Mesenchymal stem cell (in vitro differentiated cells and primary cell): Measurements from ENCODE around the gene KDM1A.

ENCODE experiments used
- DNase-seq: peaks from one replicate; pipeline ENCODE4 v3.0.0-alpha.2; 2013
- H2AFZ ChIP-seq: one replicate; pipeline ENCODE4 v1.6.1; 2013; ENCODE audit warnings: low read depth, mild to moderate bottlenecking, control low read depth, inconsistent platforms, low read length, moderate library complexity
- H2AK5ac ChIP-seq: 2 replicates; pipeline ENCODE4 v1.6.1; 2013; ENCODE audit warnings: low read length, moderate library complexity, mild to moderate bottlenecking, inconsistent platforms; ENCODE audit not compliant: severe bottlenecking
- H2BK120ac ChIP-seq: one replicate; pipeline ENCODE4 v1.6.1; 2013; ENCODE audit warnings: low read depth, mild to moderate bottlenecking, inconsistent platforms, low read length, moderate library complexity
- H2BK12ac ChIP-seq, 2 experiments: one replicate each; pipeline ENCODE4 v1.6.1; 2013; ENCODE audit warnings: inconsistent platforms in 2 of 2, low read length in 2 of 2, mild to moderate bottlenecking in 2 of 2, moderate library complexity in 2 of 2, control low read depth in 1 of 2
- H2BK15ac ChIP-seq: one replicate; pipeline ENCODE4 v1.6.1; 2013; ENCODE audit warnings: mild to moderate bottlenecking, low read depth, inconsistent platforms; ENCODE audit not compliant: poor library complexity, severe bottlenecking
- H2BK5ac ChIP-seq: 2 replicates; pipeline ENCODE4 v1.6.1; 2013; ENCODE audit warnings: low read depth, mild to moderate bottlenecking, low read length, control low read depth, inconsistent platforms; ENCODE audit not compliant: poor library complexity, severe bottlenecking
- H3K14ac ChIP-seq, 2 experiments: one replicate each; pipeline ENCODE4 v1.6.1; 2013; ENCODE audit warnings: inconsistent platforms in 2 of 2, low read length in 2 of 2, control low read depth in 1 of 2, mild to moderate bottlenecking in 1 of 2, moderate library complexity in 1 of 2
- H3K18ac ChIP-seq, 2 experiments: one replicate each; pipeline ENCODE4 v1.6.1; 2013; ENCODE audit warnings: inconsistent platforms in 2 of 2, low read length in 2 of 2, control low read depth in 1 of 2, low read depth in 1 of 2, mild to moderate bottlenecking in 1 of 2
- H3K23ac ChIP-seq, 2 experiments: one replicate each; pipeline ENCODE4 v1.6.1; 2013; ENCODE audit warnings: inconsistent platforms in 2 of 2, low read length in 2 of 2, mild to moderate bottlenecking in 2 of 2, moderate library complexity in 2 of 2, control low read depth in 1 of 2
- H3K27ac ChIP-seq: 2 replicates; pipeline ENCODE4 v1.5.1; 2013; ENCODE audit warnings: mild to moderate bottlenecking, moderate library complexity, low read length, control low read depth, inconsistent platforms; ENCODE audit not compliant: poor library complexity, severe bottlenecking
- H3K27me3 ChIP-seq, 2 experiments: 2 replicates each; pipeline versions ENCODE4 v1.6.1 to v1.7.0; 2013; ENCODE audit warnings: low read length in 2 of 2, mild to moderate bottlenecking in 2 of 2, moderate library complexity in 2 of 2, control low read depth in 1 of 2, inconsistent platforms in 1 of 2; ENCODE audit not compliant: control insufficient read depth in 1 of 2, insufficient read depth in 1 of 2
- H3K36me3 ChIP-seq, 2 experiments: 2 replicates each; pipeline versions ENCODE4 v1.6.1 to v1.7.0; 2013; ENCODE audit warnings: low read length in 2 of 2, control low read depth in 1 of 2, inconsistent platforms in 1 of 2, low read depth in 1 of 2, mild to moderate bottlenecking in 1 of 2; ENCODE audit not compliant: insufficient read depth in 2 of 2, control insufficient read depth in 1 of 2
- H3K4ac ChIP-seq, 2 experiments: one replicate each; pipeline ENCODE4 v1.6.1; 2013; ENCODE audit warnings: inconsistent platforms in 2 of 2, low read length in 2 of 2, mild to moderate bottlenecking in 2 of 2, moderate library complexity in 2 of 2, control low read depth in 1 of 2, low read depth in 1 of 2
- H3K4me1 ChIP-seq: 2 replicates; pipeline ENCODE4 v1.6.1; 2013; ENCODE audit warnings: low read depth, low read length, control low read depth; ENCODE audit not compliant: control insufficient read depth, insufficient read depth
- H3K4me2 ChIP-seq: 2 replicates; pipeline ENCODE4 v1.6.1; 2013; ENCODE audit warnings: low read length, mild to moderate bottlenecking, inconsistent platforms; ENCODE audit not compliant: poor library complexity, severe bottlenecking
- H3K4me3 ChIP-seq, 2 experiments: 2 replicates each; pipeline versions ENCODE4 v1.5.1 to v1.7.0; 2013; ENCODE audit warnings: low read length in 2 of 2, mild to moderate bottlenecking in 2 of 2, control low read depth in 1 of 2, low read depth in 1 of 2; ENCODE audit not compliant: insufficient read depth in 1 of 2
- H3K79me1 ChIP-seq: replicated peaks from 2 replicates; pipeline ENCODE4 v1.6.1; 2013; ENCODE audit warnings: mild to moderate bottlenecking, control low read depth, low read length, inconsistent platforms; ENCODE audit not compliant: poor library complexity, severe bottlenecking
- H3K9ac ChIP-seq: 2 replicates; pipeline ENCODE4 v1.7.0; 2013; ENCODE audit warnings: mild to moderate bottlenecking, low read length, moderate library complexity
- H3K9me3 ChIP-seq: 2 replicates; pipeline ENCODE4 v1.7.0; 2013; ENCODE audit warnings: mild to moderate bottlenecking, low read length; ENCODE audit not compliant: control insufficient read depth
- H4K8ac ChIP-seq: one replicate; pipeline ENCODE4 v1.6.1; 2013; ENCODE audit warnings: inconsistent platforms, mild to moderate bottlenecking, low read length, moderate library complexity
- H4K91ac ChIP-seq: one replicate; pipeline ENCODE4 v1.6.1; 2013; ENCODE audit warnings: mild to moderate bottlenecking, low read length, inconsistent platforms
- WGBS: methylation state at CpG from one replicate; pipeline ENCODE4 v1.1.7; 2013; ENCODE audit warnings: mixed read lengths; 5-methylcytosine and 5-hydroxymethylcytosine counted together

The KDM1A gene

DNA sequence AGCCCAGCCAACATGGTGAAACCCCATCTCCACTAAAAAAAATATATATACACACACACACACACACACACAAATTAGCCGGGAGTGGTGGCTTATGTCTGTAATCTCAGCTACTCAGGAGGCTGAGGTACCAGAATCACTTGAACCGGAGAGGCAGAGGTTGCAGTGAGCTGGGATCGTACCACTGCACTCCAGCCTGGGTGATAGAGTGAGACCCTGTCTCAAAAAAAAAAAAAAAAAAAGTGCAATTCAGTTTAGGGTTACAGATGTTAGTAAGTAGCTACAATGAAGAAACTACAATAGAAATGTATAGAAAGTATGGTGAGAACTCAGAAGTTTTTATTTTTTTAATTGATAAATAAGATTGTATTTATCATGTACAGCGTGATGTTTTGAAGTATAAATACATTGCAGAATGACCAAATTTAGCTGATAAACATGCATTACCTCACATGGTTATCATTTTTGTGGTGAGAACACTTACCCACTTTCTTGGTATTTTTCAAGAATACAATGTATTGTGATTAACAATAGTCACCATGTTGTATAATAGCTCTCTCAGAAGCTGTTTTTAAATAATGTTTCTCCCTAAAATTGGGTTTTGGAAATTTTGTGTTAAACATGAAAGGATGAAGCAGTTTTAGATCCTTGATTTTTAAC, 17.9 kb downstream of the KDM1A start:
- Histone ChIP-seq H3K4me2 (no peak overlapping the region), H2BK12ac (no peak overlapping the region), H4K91ac (no peak overlapping the region), H3K9me3 (no peaks in the 10 kb centered on the region), H3K18ac (no peak overlapping the region), H2AFZ (no peak overlapping the region), H4K8ac (no peak overlapping the region), H3K4ac (no peak overlapping the region), H3K27ac (no peak overlapping the region), H2BK15ac (no peak overlapping the region), H2BK5ac (no peak overlapping the region), H3K4me1 (peaks cover 1% of the 10 kb centered on the region), H3K23ac (no peak overlapping the region), H3K4me3 (no peak overlapping the region), H3K27me3 (no peaks in the 10 kb centered on the region), H2AK5ac (no peak overlapping the region), H3K14ac (no peak overlapping the region), H2BK120ac (no peak overlapping the region), H3K9ac (no peak overlapping the region), H3K79me1 (peaks cover 8% of the 10 kb centered on the region), H3K36me3 (no peaks in the 10 kb centered on the region)
- WGBS = 94% methylated on average over 3 of the region's 4 CpGs
- no peak for DNase-seq

DNA sequence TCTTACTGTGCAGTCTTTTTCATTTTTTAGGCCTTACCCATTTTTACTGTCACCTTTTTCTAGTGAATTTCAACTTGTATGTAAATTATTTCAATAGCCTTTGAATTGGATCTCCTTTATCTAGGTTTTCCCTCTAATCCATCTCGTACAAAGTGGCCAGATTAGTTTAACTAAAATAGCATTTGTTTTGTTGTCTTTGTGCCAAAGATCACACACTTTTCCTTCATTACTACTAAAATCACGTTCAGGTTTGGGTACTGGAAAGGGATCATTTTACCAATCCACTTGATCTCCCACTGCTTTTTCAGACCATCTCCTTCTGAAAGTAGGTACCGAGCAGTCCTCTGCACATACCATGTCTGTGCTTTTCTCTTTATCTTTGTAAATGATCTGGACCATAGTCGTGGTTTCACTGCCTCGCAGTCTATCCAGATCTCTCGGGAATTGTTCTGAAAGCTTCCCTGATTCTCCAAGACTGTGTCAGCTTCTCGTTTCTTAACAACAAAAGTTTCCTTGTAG, 20.1 kb downstream of the KDM1A start:
- Histone ChIP-seq H2BK15ac (no peak overlapping the region), H3K9ac (no peak overlapping the region), H3K4me3 (no peak overlapping the region), H3K14ac (no peak overlapping the region), H2BK5ac (no peak overlapping the region), H3K27me3 (no peaks in the 10 kb centered on the region), H3K18ac (no peak overlapping the region), H2AFZ (no peak overlapping the region), H3K4ac (no peak overlapping the region), H4K91ac (no peak overlapping the region), H3K79me1 (peaks cover 9% of the 10 kb centered on the region), H2AK5ac (no peak overlapping the region), H3K27ac (no peak overlapping the region), H3K4me1 (peaks cover 1% of the 10 kb centered on the region), H3K9me3 (no peaks in the 10 kb centered on the region), H2BK12ac (no peak overlapping the region), H3K23ac (no peak overlapping the region), H2BK120ac (no peak overlapping the region), H3K4me2 (no peak overlapping the region), H4K8ac (no peak overlapping the region), H3K36me3 (no peaks in the 10 kb centered on the region)
- WGBS = 68% methylated on average over 6 of the region's 7 CpGs
- DNase-seq = no peak

- Histone ChIP-seq H3K79me1 (peaks cover 7% of the 10 kb centered on the region), H3K18ac (no peak overlapping the region), H3K9me3 (no peaks in the 10 kb centered on the region), H3K9ac (no peak overlapping the region), H3K4me3 (no peak overlapping the region), H2BK5ac (no peak overlapping the region), H2BK12ac (no peak overlapping the region), H3K4me2 (no peak overlapping the region), H4K8ac (no peak overlapping the region), H2BK15ac (no peak overlapping the region), H2BK120ac (no peak overlapping the region), H3K14ac (no peak overlapping the region), H3K27me3 (no peaks in the 10 kb centered on the region), H4K91ac (no peak overlapping the region), H2AFZ (no peak overlapping the region), H3K27ac (no peak overlapping the region), H3K4me1 (peaks cover 1% of the 10 kb centered on the region), H3K23ac (no peak overlapping the region), H3K4ac (no peak overlapping the region), H3K36me3 (no peaks in the 10 kb centered on the region), H2AK5ac (no peak overlapping the region)
- no peak for DNase-seq
- WGBS = 95% methylated on average over 4 of the region's 5 CpGs
Observed at GRCh38 chr1:23040509-23040908, 21.2 kb downstream of the KDM1A start.

GRCh38 chr1:23044035-23044434, 24.8 kb downstream of the KDM1A start:
- 100% methylated on average over 1 of the region's 3 CpGs for WGBS
- H3K9ac ChIP-seq = no peak overlapping the region
- no peaks in the 10 kb centered on the region for H3K9me3 ChIP-seq
- H2AK5ac ChIP-seq = no peak overlapping the region
- no peaks in the 10 kb centered on the region for H3K4me1 ChIP-seq
- no peak overlapping the region for H2AFZ ChIP-seq
- no peak overlapping the region for H3K18ac ChIP-seq
- no peak overlapping the region for H4K8ac ChIP-seq
- no peak overlapping the region for H3K23ac ChIP-seq
- H3K4me3 ChIP-seq = no peak overlapping the region
- no peak overlapping the region for H2BK5ac ChIP-seq
- no peak overlapping the region for H2BK15ac ChIP-seq
- H3K14ac ChIP-seq = no peak overlapping the region
- peaks cover 0 to 3% of the 10 kb centered on the region in 2 experiments for H3K36me3 ChIP-seq
- DNase-seq = no peak
- no peaks in the 10 kb centered on the region for H3K27me3 ChIP-seq
- H3K4me2 ChIP-seq = no peak overlapping the region
- H4K91ac ChIP-seq = no peak overlapping the region
- H2BK120ac ChIP-seq = no peak overlapping the region
- no peak overlapping the region for H3K27ac ChIP-seq
- no peak overlapping the region for H2BK12ac ChIP-seq
- H3K4ac ChIP-seq = no peak overlapping the region
- H3K79me1 ChIP-seq = peaks cover 14% of the 10 kb centered on the region
